HCT116 (cell line): ENCODE results near the gene POLR3GL.

ENCODE experiments used
- CEBPB ChIP-seq: IDR thresholded peaks from 2 replicates; pipeline ENCODE4 v1.6.1; 2012; ENCODE audit warnings: low read depth
- EGR1 ChIP-seq: IDR thresholded peaks from 2 replicates; pipeline ENCODE4 v1.6.1; 2012; ENCODE audit warnings: low read depth
- EZH2 ChIP-seq: fragments of 200-600 bp; sonication (generic); IDR thresholded peaks from 2 replicates; pipeline ENCODE4 v1.6.1; 2017; ENCODE audit warnings: antibody characterized with exemption, mixed run types
- EZH2phosphoT487 ChIP-seq: fragments of 200-600 bp; IDR thresholded peaks from 2 replicates; pipeline ENCODE4 v1.6.1; 2018; ENCODE audit warnings: antibody characterized with exemption, borderline replicate concordance
- JUND ChIP-seq: IDR thresholded peaks from 2 replicates; pipeline ENCODE4 v1.6.1; 2012
- POLR2A ChIP-seq: IDR thresholded peaks from 2 replicates; pipeline ENCODE4 v1.7.0; 2011; ENCODE audit warnings: borderline replicate concordance; ENCODE audit not compliant: insufficient read depth, insufficient read length; ENCODE audit errors: extremely low read depth
- POLR2AphosphoS5 ChIP-seq: IDR thresholded peaks from 2 replicates; pipeline ENCODE4 v1.6.1; 2011; ENCODE audit warnings: mild to moderate bottlenecking, low read depth, low read length, moderate library complexity
- RAD21 ChIP-seq: IDR thresholded peaks from 2 replicates; pipeline ENCODE4 v1.6.1; 2012; ENCODE audit warnings: low read depth, mild to moderate bottlenecking
- SIN3A ChIP-seq: IDR thresholded peaks from 2 replicates; pipeline ENCODE4 v1.6.1; 2012; ENCODE audit warnings: low read depth
- SP1 ChIP-seq: IDR thresholded peaks from 2 replicates; pipeline ENCODE4 v1.6.1; 2012; ENCODE audit warnings: low read depth
- TCF7L2 ChIP-seq: IDR thresholded peaks from 2 replicates; pipeline ENCODE4 v1.7.0; 2011; ENCODE audit warnings: borderline replicate concordance, inconsistent platforms; ENCODE audit not compliant: insufficient read depth, insufficient read length; ENCODE audit errors: extremely low read depth
- ZNF274 ChIP-seq: fragments of 200-500 bp; sonication (Bioruptor generic); IDR thresholded peaks from 2 replicates; pipeline ENCODE4 v1.6.1; 2014; ENCODE audit warnings: mild to moderate bottlenecking, low read depth, low read length, inconsistent platforms
- TF ChIP-seq, protein P1 (sequence below), 3 experiments: fragments of 200-600 bp in 1 of 3; sonication (generic) in 1 of 3; IDR thresholded peaks in 2 of 3; conservative IDR thresholded peaks in 1 of 3; 2 replicates each; pipeline ENCODE4 v1.5.1; 2012 to 2017; ENCODE audit warnings: low read depth in 2 of 3, low read length in 2 of 3, antibody characterized with exemption in 1 of 3, borderline replicate concordance in 1 of 3, control low read depth in 1 of 3, mild to moderate bottlenecking in 1 of 3, mixed read lengths in 1 of 3, mixed run types in 1 of 3, moderate library complexity in 1 of 3; ENCODE audit not compliant: insufficient read depth in 1 of 3
- TF ChIP-seq, protein P2 (sequence below): IDR thresholded peaks from 2 replicates; pipeline ENCODE4 v1.6.1; 2012

DNA sequence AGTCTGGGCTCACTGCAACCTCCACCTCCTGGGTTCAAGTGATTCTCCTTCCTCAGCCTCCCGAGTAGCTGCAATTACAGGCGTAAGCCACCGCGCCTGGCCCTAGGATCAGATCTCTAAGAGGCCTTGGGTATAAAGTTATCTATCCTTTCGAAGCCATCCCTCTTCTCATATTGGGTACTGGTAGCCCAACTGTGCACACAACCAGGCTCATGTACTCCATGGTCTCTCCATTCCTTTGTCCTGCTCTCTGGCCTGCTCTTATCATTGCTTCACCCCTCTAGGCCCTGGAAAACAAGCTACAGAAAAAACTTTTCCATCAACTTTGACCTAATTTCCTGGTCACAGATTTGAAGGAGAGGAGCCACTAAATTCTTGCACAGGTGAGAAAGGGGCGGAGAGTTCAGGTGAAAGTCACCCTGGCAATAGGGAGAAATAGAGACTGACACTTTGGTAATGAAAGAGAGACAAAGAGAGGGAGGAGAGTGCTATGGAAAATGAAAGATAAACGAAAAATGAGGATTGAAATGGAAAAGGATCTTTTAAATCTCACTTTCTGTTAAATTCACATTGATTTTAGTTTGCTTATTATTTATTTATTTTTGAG lies 25.9 kb downstream of the POLR3GL start:
- no peak for TF ChIP-seq JUND
- TF ChIP-seq POLR2AphosphoS5, result no peak
- TF ChIP-seq, protein P1, sequence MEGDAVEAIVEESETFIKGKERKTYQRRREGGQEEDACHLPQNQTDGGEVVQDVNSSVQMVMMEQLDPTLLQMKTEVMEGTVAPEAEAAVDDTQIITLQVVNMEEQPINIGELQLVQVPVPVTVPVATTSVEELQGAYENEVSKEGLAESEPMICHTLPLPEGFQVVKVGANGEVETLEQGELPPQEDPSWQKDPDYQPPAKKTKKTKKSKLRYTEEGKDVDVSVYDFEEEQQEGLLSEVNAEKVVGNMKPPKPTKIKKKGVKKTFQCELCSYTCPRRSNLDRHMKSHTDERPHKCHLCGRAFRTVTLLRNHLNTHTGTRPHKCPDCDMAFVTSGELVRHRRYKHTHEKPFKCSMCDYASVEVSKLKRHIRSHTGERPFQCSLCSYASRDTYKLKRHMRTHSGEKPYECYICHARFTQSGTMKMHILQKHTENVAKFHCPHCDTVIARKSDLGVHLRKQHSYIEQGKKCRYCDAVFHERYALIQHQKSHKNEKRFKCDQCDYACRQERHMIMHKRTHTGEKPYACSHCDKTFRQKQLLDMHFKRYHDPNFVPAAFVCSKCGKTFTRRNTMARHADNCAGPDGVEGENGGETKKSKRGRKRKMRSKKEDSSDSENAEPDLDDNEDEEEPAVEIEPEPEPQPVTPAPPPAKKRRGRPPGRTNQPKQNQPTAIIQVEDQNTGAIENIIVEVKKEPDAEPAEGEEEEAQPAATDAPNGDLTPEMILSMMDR (IDR thresholded peaks at IDR 0.05 in 2 of 3, conservative IDR thresholded peaks at IDR 0.05 in 1 of 3; ENCODE audit: borderline replicate concordance in 1 of 3, insufficient read depth in 1 of 3, low read depth in 2 of 3, low read length in 2 of 3), result no peak
- no peak for TF ChIP-seq POLR2A
- TF ChIP-seq CEBPB, result no peak
- TF ChIP-seq, protein P2, sequence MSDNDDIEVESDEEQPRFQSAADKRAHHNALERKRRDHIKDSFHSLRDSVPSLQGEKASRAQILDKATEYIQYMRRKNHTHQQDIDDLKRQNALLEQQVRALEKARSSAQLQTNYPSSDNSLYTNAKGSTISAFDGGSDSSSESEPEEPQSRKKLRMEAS, result no peak
- TF ChIP-seq TCF7L2, result no peak
- no peak for TF ChIP-seq RAD21
- no peak for TF ChIP-seq EZH2
- no peak for TF ChIP-seq SP1
- TF ChIP-seq EGR1, result no peak
- TF ChIP-seq EZH2phosphoT487, result no peak
- no peak for TF ChIP-seq SIN3A
- TF ChIP-seq ZNF274, result no peak
